ENCODE measurements around the gene GAMT.
"Not testable (repeated sequence)": the region's sequence is repeated elsewhere in the genome, so short reads cannot be mapped to it uniquely, and the experiment has no call there.

Gene GAMT

GRCh38 chr19:1433119-1434039 lies 32.0 kb upstream of the GAMT start:
- no peak for DNase-seq

- DNase-seq = no peak
These were observed 31.2 kb upstream of the GAMT start for GRCh38 chr19:1432507-1432887.

- DNase-seq = no peak
These were observed 30.6 kb upstream of the GAMT start for GRCh38 chr19:1431759-1432506.

- no peak for DNase-seq
These were observed 28.9 kb upstream of the GAMT start for GRCh38 chr19:1430246-1430645.

GRCh38 chr19:1429750-1430149 lies 28.4 kb upstream of the GAMT start:
- no peak for DNase-seq

- DNase-seq = no peak
These were observed 27.5 kb upstream of the GAMT start for GRCh38 chr19:1428738-1429391.

- no peak for DNase-seq
These were observed 26.0 kb upstream of the GAMT start for GRCh38 chr19:1427221-1427920.

GRCh38 chr19:1426736-1427135 lies 25.4 kb upstream of the GAMT start:
- DNase-seq = no peak

GRCh38 chr19:1425902-1426301 lies 24.6 kb upstream of the GAMT start:
- DNase-seq = no peak

GRCh38 chr19:1425102-1425837 lies 23.9 kb upstream of the GAMT start:
- no peak for DNase-seq

- no peak for DNase-seq
These were observed 23.0 kb upstream of the GAMT start for GRCh38 chr19:1424192-1424955.

GRCh38 chr19:1423436-1424191 lies 22.3 kb upstream of the GAMT start:
- no peak for DNase-seq

- no peak for DNase-seq
These were observed 21.6 kb upstream of the GAMT start for GRCh38 chr19:1422943-1423342.

- no peak for DNase-seq
These were observed 21.0 kb upstream of the GAMT start for GRCh38 chr19:1422360-1422759.

GRCh38 chr19:1421958-1422305 lies 20.6 kb upstream of the GAMT start:
- no peak for DNase-seq

- DNase-seq = no peak
These were observed 20.0 kb upstream of the GAMT start for GRCh38 chr19:1421218-1421957.

- no peak for DNase-seq
These were observed 19.2 kb upstream of the GAMT start for GRCh38 chr19:1420590-1420989.

- DNase-seq = not testable (repeated sequence)
These were observed 18.7 kb upstream of the GAMT start for GRCh38 chr19:1420085-1420484.

- DNase-seq = no peak
These were observed 17.8 kb upstream of the GAMT start for GRCh38 chr19:1418951-1419738.

All from fibroblast of skin of scalp (primary cell).